ENCODE data around the gene CCDC144A.
"Not testable (repeated sequence)": the region's sequence is repeated elsewhere in the genome, so short reads cannot be mapped to it uniquely, and the experiment has no call there.

Gene CCDC144A, protein sequence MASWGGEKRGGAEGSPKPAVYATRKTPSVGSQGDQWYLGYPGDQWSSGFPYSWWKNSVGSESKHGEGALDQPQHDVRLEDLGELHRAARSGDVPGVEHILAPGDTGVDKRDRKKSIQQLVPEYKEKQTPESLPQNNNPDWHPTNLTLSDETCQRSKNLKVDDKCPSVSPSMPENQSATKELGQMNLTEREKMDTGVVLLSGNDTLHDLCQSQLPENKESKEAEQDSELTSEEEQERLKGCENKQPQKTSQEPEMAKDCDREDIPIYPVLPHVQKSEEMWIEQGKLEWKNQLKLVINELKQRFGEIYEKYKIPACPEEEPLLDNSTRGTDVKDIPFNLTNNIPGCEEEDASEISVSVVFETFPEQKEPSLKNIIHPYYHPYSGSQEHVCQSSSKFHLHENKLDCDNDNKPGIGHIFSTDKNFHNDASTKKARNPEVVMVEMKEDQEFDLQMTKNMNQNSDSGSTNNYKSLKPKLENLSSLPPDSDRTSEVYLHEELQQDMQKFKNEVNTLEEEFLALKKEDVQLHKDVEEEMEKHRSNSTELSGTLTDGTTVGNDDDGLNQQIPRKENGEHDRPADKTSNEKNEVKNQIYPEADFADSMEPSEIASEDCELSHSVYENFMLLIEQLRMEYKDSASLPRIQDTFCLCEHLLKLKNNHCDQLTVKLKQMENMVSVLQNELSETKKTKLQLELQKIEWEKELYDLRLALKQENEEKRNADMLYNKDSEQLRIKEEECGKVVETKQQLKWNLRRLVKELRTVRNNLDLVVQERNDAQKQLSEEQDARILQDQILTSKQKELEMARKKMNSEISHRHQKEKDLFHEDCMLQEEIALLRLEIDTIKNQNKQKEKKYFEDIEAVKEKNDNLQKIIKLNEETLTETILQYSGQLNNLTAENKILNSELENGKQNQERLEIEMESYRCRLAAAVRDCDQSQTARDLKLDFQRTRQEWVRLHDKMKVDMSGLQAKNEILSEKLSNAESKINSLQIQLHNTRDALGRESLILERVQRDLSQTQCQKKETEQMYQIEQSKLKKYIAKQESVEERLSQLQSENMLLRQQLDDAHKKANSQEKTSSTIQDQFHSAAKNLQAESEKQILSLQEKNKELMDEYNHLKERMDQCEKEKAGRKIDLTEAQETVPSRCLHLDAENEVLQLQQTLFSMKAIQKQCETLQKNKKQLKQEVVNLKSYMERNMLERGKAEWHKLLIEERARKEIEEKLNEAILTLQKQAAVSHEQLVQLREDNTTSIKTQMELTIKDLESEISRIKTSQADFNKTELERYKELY (N-terminal part only)

DNA sequence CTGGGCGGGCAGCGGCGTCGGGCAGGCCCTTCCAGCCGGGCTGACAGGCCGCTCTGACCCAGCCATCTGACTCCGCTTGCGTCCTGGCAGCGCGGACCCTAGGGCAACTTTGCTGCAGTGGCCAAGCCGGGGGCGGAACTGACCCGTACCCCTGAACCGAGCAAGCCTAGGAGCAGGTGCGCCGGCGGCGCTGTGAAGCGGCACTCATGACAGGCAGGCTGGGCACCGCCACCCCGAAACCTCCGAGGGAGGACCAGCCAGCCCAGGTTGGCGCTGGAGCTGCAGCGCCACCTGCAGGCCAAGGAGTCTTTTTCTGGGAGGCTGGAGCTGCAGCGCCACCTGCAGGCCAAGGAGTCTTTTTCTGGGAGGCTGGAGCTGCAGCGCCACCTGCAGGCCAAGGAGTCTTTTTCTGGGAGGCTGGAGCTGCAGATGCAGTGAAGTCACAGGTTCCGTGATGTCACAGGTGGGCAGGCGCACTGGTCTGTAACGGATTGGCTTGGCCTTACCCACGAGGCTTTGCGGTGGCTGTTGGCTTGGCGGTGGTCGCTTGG, at the start of gene CCDC144A:
CCDC144A (plus strand) TSS at position 511 of the 551 bp plus-strand sequence. CDS start 160 bp downstream, outside the sequence.
- peak; percentile 71 to 79 for DNase-seq (ENCODE audit: low read depth in 2 of 2)

DNA sequence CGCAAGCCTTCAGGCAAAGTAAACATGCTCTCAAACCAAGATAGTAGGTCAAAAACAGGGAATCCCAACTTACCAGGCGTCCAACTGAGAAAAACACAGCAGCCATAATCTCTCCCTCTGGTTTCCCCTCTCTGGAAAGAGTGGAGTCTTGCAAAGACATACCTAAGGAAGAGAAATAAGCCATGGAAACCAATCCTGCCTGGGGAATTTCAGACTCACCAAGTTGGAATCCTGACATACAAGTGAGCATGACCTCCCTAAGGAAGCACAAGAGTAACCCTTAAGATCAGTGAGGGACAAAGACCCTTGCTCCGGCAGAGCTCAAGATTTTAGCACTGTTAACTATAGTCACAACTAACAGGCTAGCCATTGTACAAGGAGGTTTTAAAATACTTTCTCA, 40.5 kb upstream of the CCDC144A start:
- DNase-seq (ENCODE audit: low read depth in 2 of 2) = no peak

DNA sequence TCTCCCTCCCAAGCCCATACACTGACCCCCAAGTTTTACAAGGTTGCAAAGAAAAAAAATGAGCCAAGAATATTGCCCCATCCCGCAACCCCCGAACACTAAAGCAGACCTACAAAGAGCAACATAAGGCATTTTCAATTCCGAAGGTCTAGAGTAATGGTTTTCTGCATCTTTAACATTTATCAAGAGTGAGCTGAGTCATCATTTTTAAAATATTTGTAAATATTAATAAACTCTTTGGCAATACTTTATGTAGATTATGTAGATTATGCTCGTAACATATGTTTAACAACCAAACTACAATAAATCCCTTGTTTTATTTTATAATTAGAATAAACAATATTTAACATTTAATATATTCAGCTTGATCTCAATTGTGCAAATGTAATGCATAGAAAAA, 37.8 kb upstream of the CCDC144A start:
- no peak for DNase-seq (ENCODE audit: low read depth in 2 of 2)

DNA sequence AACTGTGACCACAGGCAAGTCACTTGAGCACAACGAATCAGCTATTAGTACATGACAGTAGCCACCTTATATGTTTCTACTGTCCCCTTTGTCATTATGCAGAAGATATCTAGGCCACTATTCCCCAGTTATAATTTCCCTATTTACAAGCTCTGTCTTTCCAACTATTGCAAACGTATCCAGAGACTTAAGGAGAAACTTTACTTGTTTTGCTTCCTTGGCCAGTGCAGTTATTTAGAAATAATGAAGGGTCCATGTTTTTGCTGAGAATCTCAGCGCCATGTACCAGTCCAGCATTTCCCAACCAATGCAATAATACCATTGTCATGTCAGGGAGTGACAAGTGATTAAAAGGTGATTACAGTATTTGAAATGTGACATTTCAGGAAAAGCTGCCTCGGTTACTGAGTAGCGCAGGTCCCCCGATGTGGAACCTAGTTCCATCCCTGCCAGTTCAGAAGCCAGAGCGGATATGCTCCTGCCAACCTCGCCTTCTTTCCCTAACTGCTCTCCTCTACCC, 37.1 kb upstream of the CCDC144A start:
- no peak for DNase-seq (ENCODE audit: low read depth in 2 of 2)

DNA sequence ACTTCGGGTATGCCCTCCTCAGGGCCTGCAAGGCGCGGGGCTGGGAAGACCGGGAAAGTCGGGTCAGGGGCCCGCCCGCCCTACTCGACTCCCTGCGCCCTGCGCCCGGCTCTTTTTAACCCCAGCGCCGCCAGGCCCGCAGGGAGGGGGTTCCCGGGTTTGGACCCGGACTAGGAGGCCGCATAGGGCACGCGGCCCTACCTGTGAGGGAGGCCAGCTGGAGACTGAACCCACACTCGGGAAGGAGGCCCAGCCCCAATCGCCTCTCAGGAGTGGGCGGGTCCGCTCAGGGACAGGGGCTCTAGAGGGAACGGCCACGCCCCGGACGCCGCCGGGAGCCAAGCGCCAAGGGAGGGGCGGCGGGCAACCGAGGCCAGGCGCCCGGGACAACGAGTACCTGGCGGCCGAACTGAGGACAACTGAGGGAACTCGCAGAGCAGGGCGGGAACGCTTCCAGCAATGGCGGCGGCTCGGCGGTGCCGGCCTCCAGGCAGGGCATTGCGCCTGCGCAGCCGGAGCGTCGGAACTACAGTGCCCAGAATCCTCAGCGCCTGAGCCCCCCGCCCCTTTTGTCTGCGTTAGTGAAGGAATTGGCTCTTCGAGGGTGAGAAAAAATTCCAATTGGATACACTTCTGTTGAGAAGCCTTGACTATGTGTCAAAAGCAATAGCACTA, 36.5 kb upstream of the CCDC144A start, which contains the start of gene ZNF624:
ZNF624 (minus strand) TSS at position 484 of the 675 bp plus-strand sequence.
- peak; percentile 83 to 86 for DNase-seq (ENCODE audit: low read depth in 2 of 2)

DNA sequence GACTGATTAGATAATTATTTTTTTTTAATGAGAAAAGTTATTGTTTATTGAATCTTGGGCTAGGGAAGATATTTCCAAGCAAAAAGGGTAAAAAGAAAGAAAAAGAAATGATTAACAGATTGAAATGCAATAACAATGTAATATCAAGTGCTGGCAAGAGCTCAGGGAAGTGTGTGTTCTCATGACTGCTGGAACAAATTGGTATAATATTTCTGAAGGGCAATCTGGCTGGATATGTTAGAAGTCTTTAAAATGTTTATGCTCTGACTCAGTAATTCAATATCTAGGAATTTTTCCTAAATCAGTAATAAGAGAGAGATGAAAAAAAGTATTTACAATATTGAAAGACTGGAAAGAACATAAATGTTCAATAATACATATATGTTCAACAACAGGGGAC, 28.8 kb upstream of the CCDC144A start:
- no peak for DNase-seq (ENCODE audit: low read depth in 2 of 2)

DNA sequence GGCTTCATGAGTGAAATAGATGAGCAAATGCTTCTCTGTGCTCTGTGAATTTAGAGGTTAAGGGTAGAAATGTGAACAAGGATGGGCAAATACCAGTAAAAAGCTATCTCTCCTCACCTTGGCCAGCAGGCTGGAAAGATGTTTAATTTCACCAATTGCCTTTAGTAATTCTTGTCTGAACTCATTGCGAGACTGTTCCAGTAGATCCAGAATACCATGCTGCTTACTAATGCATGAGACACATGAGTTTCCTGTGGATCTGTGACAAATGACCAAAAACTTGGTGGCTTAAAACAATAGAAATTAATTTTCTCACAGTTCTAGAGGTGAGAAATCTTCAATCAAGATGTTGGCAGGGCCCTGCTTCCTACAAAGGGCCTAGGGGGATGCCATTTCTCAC, 27.1 kb upstream of the CCDC144A start:
- DNase-seq (ENCODE audit: low read depth in 2 of 2) = no peak

DNA sequence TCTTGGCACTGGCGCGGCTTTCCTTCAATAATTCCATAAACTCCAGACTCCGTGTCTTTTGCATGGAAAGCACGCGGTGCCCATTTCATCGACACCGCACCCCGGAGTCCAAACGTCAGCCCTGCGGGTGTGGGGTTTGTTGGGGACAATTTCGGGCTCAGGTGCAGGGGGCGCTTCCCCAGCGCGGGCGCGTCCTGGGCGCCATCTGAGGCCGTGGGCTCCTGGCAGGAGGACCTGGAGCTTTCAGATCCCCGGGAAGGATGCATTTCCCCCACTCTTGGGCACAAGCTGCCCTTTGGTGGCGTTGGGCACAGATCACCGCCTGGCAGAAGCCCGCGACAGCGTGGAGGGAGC, 23.5 kb upstream of the CCDC144A start:
- DNase-seq (ENCODE audit: low read depth in 2 of 2) = not testable (repeated sequence)

DNA sequence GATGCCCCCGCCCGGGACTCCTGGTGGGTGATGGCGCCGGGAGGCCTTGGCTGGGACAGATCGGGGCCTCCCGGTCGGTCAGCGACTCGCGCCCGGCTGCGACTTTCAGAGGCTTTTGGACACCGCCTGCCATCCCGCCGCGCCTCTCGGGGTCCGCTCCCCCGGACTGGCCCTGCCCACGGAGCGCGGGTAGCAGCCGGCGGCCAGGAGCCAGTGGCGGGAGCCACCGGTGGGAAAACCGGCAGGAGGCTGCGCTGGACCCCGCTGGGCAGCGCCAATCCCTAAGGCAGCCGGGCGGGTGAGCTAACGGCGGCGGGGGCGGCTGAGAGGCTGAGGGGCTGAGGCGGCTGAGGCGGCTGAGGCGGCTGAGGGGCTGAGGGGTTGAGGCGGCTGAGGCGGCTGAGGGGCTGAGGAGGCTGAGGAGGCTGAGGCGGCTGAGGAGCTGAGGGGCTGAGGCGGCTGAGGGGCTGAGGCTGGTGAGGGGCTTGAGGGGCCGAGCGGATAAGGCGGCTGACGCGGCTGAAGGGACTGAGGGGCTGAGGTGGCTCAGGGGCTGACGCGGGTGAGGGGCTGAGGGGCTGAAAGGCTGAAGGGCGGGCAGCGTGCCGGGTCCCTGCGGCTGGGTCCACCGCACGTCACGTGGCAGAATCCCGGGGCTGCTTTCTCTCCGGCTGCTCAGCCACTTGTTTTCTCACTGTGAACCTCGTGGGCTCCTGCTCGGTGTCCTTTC, 23.0 kb upstream of the CCDC144A start:
- not testable (repeated sequence) for DNase-seq (ENCODE audit: low read depth in 2 of 2)

DNA sequence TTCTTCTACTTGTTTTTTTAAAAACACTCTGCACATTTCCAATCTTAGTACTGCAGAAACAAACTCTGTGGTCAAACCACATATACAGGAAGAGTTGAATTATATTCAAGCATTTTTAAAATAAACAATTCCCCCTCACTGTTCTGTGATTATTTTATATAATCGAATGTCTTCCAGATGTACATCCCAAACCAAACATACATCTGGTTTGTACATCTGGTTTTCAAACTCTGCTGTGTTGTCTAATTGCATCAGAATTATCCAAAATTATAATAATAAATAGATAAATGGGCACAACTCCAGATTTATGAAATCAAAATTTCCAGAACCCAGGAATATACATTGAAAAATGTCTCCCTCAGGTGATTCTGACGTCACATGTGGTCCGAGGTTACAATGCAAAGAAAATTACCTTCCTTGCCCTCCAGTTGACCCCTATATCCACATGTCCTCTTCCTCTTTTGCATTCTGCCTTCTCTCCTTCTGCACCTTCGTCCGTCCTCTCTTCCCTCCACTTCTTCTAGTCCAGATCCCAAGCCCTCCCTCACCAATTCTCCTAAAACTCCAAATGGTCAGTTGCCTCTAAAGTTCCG, 13.3 kb upstream of the CCDC144A start:
- DNase-seq (ENCODE audit: low read depth in 2 of 2) = no peak

DNA sequence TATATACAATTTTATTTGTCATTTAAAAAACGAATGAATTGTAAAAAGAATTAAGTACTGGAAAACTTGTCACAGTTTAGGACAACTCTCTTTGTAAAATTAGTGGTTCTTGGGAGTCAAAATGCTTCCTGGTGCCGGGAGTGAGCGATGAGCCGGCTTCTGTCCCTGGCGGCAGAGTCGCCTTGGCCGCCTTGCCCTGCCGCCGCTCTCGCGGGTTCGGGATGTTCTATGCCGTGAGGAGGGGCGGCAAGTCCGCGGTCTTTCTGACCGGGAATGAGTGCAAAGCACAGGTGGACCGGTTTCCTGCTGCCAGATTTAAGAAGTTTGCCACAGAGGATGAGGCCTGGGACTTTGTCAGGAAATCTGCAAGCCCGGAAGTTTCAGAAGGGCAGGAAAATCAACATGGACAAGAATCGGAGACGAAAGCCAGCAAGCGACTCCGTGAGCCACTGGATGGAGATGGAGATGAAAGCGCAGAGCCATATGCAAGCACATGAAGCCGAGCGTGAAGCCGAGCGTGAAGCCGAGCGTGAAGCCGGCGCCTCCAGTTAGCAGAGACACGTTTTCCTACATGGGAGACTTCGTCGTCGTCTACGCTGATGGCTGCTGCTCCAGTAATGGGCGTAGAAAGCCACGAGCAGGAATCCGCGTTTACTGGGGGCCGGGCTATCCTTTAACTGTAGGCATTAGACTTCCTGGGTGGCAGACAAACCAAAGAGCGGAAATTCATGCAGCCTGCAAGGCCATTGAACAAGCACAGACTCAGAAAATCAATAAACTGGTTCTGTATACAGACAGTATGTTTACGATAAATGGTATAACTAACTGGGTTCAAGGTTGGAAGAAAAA, 6.5 kb upstream of the CCDC144A start:
- not testable (repeated sequence) for DNase-seq (ENCODE audit: low read depth in 2 of 2)

DNA sequence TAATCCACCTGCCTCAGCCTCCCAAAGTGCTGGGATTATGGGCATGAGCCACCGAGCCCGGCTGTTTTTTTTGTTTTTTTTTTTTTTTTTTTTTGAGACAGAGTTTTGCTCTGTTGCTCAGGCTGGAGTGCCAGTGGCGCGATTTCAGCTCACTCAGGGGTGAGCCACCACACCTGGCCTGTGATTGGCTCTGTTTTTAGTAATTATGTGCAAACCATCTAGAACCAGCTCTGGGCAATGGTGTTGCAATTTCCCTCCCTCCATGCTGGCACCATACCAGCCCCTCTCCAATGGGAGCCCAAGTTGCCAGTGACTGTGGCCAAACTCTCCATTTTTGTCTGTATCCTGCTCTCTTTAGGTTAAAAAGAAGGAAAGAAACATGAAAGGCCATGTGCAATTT, 4.0 kb upstream of the CCDC144A start:
- DNase-seq (ENCODE audit: low read depth in 2 of 2) = not testable (repeated sequence)

DNA sequence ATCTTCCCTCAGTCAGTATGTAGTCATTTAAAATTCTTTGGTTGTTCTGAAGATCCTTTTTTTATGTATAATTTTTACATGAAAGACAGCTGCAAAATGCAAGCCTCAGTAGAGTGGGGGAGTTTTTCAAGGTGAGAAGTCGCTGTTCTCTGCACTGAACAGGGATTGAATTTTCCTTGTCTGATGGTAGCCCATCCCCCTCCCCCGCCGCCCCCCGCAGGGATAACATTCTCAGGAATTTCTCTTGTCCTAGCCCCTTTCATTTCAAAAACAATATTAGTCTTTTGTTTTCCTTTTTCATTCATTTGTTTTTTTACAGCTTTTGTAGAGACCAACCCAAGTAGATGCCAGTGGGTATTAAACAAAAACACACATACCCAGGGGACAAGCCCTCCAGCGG, 2.9 kb upstream of the CCDC144A start:
- not testable (repeated sequence) for DNase-seq (ENCODE audit: low read depth in 2 of 2)

DNA sequence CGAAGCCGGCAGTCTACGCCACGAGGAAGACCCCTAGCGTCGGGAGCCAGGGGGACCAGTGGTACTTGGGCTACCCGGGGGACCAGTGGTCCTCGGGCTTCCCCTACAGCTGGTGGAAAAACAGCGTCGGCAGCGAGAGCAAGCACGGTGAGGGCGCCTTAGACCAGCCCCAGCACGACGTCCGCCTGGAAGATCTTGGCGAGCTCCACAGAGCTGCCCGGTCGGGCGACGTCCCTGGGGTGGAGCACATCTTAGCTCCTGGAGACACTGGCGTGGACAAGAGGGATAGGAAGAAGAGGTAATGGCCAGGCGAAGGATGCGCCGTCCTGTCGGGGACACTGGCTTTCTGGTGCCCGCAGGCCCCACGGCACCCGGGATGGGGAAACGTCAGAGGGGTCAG, 406 bp downstream of the CCDC144A start:
- not testable (repeated sequence) for DNase-seq (ENCODE audit: low read depth in 2 of 2)

DNA sequence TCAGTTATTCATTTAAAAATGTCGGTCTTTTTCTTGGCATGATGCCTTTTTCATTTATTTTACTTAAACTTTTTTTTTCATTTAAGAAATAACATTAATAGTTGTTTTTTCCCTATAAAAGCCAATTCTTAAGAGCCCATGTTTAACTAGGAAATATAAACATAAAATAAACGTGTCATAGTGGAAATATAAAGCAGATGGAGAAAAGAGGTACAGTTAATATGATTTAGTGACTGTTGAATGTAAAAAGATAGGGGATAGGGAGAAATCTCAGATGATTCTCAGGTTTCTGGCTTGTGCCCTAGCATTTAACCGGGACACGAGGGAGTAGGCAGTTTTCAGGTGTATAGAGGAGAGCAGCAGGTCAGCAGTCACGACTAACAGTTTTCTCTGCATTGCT, 7.6 kb downstream of the CCDC144A start:
- DNase-seq (ENCODE audit: low read depth in 2 of 2) = not testable (repeated sequence)

DNA sequence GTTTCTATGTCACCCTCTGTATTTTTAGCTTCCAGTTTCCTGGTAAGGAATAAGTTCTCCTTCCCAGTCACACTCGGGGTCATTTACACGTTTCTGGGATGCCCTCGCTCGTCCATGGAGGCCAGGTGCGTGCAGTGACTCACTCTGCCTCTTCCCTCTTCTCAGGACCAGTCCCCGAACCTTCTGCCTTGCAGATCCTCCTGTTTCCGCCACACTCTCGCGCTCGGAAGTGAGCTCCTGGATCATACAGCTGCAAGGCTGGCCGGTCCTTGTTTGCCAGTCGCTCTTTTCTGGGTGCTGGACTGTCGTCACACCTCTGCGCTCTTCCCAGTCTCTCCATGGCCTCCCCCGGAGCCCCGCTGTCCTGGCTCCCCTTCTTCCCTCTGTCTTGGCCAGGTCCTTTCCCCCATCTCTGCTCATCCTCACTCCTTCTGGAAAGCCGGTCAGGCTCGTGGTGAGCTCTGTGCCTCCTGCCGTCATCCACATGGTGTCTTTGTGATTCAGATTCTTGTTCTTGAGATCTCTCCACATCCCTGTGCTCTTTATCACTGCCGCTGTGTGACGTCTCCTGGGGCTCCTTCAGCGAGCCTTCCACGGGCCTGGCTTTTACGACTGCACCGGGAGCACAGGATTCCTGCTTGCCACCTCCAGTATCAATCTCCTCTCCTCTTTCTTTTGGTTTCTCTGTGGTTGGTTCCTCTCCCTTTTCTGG, 55.6 kb downstream of the CCDC144A start:
- not testable (repeated sequence) for DNase-seq (ENCODE audit: low read depth in 2 of 2)

DNA sequence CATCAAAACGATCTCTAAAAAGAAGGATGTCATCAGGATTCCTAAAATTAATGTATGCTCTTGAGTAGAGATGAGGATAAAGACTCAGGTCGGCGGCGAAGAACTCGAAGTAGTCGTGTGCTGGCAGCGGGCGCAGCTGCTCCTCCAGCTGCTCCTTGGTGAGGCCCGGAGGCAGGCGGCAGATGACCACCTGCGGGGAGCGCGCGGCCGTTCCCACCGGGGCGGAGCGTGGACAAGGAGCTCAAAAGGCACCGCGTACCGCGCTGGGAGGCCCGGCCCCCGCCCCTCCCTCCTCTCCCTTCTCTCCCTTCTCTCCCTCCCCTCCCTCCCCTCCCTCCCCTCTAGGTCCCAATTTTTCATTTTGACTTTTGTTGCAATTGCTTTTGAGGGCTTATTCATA, 56.5 kb downstream of the CCDC144A start:
- DNase-seq (ENCODE audit: low read depth in 2 of 2) = not testable (repeated sequence)

DNA sequence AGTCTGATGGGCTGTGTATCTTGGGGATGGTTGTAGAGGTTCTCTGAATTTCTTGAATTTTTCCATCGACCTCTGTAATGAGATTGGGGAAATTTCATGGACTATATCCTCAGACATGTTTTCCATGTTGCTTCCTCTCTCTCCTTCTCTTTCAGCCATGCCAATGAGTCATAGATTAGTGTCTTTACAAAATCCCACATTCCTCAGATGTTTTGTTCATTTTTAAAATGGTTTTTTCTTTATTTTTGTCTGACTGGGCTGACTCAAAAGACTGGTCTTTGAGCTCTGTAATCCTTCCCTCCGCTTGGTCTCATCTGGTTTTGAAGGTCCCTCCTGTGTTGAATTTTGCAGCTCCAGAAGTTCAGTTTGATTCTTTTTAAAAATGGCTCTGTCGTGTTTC, 60.5 kb downstream of the CCDC144A start:
- not testable (repeated sequence) for DNase-seq (ENCODE audit: low read depth in 2 of 2)
